ENCODE measurements around the gene ANKRD55.
"Not testable (repeated sequence)": the region's sequence is repeated elsewhere in the genome, so short reads cannot be mapped to it uniquely, and the experiment has no call there.

The ANKRD55 gene

DNA sequence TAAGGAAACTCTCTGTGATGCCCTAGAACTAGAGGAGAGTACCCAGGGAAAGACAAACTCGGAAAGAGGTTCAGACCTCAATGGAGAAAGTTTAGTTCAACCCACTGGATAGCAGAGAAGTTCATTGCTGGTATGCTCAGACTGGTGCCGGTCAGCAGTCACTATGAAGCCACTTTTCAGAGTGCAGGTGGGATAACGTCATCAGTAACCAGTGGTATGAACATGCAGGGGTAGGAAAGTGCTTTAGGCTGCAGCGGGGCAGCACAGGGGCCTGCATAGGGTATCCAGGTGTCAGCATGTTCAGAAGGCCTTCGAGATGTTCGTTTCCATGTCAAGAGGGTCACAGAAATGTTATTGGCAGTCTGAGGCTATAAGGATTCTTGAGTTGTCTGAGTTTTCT lies 20.8 kb upstream of the ANKRD55 start:
- in situ Hi-C loops (cut with MboI; ENCODE audit: low sequenced_read_pairs): no loop called here

DNA sequence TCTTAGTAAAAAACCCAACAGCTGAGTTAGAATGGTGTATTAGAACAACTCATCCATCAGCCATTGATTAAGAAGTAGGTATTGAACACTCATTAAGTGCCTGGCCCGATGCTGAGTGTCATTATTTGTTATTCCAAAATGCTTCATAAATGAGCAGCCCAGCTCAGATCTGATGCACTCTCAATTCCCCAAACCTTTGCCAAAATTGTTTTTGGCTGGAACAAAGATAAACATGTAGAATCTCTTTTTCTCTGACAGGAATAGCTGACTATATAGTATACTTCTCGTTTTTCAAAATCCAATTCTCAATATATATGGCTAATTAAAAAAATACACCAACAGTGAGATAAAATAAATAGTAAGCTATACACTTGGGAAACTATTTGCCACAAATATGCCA lies 20.0 kb upstream of the ANKRD55 start:
- in situ Hi-C loops (cut with MboI; ENCODE audit: low sequenced_read_pairs): no loop called here

DNA sequence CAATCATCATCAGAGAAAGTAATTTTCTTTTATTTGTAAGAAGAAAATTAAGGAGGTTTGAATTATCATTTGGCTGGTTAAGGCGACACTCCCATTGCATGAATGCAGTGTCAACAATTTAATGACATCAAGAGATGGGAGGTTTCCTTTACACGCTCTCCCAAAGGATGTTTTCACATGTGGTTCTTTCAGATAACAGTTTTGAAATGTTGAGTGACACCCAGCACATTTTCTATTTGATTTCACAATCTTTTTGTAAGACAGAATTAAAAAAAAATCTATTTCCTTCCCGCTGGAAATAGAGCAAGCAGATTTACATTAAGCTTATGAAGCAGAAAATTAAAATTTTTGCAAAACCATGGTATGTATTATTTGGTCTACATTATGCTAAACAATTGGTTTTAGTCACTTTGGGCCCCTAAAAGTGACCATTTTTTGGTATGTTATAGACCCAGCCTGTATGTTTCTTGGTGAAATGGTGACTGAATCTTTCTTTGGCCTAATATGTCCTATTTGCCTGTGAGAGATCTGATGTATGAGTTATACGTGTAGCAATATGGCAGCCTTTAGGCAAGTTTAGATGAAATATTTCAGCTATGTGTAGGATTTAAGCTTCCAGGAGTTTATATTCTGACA lies 18.9 kb upstream of the ANKRD55 start:
- in situ Hi-C loops (cut with MboI; ENCODE audit: low sequenced_read_pairs): no loop called here

DNA sequence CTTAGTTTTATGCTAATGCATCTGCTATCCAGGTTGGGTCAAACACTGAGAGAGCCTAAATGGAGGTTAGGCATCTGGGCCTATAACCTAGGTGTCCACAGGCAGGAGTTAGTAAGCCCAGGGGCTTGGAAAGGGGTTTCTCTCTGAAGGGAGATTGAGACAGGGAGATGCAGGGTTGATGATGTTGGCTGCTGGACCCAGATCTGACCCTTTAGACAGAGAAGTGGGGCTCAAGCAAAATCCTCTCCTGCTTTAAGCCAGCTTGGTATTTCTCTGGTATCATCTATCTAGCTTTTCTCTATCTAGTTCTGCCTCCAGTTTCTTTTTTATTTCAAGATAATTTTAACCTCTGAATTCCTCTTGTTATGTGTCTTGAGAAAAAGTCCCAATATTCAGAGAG lies 18.3 kb upstream of the ANKRD55 start:
- in situ Hi-C loops (cut with MboI; ENCODE audit: low sequenced_read_pairs): no loop called here

DNA sequence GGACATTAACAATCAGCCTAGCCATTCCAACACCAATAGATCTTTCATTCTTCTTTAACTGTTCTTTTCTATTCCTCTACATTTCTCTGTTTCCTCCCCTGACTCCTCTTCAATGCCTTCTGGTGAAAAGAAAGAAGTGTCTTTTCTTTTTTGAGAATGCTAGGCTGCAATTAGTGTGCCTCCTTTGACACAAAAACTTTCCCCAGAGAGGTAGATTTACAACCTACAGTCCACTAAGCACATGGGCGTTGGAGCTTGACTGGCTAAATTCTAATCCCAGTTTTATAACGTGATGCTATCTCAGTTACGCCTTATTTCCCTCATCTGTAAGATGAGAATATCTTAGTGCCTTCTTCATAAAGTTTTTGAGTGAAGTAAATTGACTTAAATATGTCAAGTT lies 16.9 kb upstream of the ANKRD55 start:
- in situ Hi-C loops (cut with MboI; ENCODE audit: low sequenced_read_pairs): no loop called here

DNA sequence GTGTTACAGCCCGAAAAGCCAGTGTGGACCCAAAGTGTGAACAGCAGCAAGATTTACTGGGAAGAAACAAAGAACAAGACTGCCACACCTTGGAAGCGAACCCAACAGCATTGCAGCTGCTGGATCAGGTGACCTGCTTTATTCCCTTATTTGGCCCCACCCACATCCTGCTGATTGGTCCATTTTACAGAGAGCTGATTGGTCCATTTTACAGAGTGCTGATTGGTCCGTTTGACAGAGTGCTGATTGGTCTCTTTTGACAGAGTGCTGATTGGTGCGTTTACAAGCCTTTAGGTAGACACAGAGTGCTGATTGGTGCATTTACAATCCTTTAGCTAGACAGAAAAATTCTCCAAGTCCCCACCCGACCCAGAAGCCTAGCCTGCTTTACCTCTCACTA lies 16.0 kb upstream of the ANKRD55 start:
- in situ Hi-C loops (cut with MboI; ENCODE audit: low sequenced_read_pairs): not testable (repeated sequence)

DNA sequence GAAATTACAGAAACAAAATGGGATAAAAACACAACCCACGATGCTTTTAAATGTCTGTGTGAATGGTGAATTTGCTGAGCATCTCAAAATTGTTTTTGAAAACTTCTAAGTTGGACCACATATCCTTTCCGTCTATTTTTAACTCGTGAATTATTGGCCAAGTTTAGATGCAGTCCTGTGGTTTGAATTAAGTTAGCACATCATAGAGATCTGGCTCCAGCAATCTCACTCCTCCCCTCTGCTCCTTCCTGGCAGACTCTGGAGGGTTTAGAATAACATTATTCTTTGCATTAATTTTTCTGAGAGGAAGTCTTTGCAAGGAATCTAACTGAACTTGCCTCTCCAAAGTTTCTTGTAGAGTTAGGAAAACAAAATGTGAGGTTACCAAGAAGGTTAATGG lies 14.5 kb upstream of the ANKRD55 start:
- in situ Hi-C loops (cut with MboI; ENCODE audit: low sequenced_read_pairs): no loop called here

DNA sequence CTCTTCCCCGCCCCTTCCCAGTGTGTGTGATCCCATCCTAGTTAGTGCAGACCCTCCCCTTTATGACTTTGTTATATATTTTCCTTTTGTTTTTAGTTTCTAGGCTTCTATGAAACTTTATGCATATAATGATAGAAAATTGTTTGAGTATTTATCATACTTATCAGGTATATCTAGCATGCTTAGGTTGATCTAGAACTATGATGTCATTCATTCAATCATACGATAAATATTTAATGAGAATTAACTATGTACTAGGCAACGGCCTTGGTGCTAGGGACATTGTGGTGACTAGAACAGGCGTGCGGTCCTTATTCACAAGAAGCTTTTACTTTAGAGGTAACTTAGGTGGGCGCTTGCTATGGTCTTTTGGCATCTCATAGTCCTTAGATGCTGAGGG lies 13.6 kb upstream of the ANKRD55 start:
- in situ Hi-C loops (cut with MboI; ENCODE audit: low sequenced_read_pairs): no loop called here

DNA sequence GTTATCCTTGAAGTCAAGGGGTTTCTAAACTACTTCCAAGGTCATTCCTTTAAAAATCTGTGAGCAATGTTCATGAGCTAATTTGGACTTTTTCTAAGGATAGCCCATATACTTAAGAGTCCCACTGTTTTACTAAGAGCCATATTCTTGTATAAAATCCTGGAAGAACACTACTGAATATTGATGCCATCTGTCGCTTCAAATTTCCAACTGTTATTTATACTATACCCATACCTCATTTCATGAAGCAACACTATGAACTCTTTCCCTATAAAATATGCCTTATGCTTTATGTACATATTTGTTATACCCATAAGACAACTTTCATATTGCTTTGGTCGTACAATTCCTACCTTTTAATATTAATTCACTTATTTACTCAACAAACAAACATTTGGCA lies 12.4 kb upstream of the ANKRD55 start:
- in situ Hi-C loops (cut with MboI; ENCODE audit: low sequenced_read_pairs): no loop called here

DNA sequence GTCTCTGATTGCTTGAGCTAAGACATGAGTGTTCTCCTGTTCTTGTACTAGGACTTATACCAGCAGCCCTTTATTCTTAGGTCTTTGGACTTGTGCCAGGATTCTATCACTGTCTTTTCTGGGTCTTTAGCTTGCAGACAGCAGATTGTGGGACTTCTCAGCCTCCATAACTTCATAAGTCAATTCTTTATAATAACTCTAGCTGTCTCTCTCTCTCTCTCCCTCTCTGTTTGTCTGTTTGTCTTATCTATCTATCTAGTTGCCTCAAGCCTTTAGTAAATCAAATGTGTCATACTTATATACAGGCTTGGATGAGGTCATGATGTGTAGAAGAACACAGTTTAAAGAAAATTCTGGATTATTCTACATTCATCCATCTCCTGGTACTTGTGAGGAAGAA lies 11.5 kb upstream of the ANKRD55 start:
- in situ Hi-C loops (cut with MboI; ENCODE audit: low sequenced_read_pairs): no loop called here

DNA sequence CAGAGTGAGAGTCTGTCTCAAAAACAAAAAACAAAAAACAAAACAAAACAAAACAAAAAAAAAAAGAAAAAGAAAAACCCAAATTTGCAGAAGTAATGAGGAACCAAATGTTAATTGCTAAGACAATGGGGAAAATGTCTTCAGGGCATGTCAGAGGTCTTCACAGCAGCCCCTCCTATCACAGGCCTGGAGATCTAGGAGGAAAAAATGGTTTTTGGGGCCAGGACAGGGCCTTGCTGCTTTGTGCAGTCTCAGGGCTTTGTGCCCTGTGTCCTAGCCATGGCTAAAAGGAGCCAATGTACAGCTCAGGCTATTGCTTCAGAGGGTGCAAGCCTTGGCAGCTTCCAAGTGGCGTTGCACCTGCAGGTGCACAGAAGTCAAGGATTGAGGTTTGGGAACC lies 9.1 kb upstream of the ANKRD55 start:
- in situ Hi-C loops (cut with MboI; ENCODE audit: low sequenced_read_pairs): not testable (repeated sequence)

DNA sequence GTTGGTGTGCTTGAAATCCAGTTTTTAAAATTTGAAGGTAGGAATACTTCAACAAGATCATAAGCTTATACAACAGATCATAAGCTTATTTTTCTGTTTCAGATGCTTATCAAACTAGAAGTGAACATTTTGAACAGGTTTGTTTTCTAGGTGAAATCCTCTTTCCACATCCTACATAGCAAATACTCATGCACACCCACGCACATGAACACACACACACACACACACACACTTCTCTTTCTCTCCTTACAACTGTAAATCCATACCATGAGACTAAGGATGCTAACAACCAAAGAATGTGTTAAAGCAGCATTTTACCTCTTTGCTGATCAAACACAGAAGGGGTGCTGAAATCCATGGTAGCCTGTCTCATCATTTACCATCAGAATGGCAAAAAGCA lies 592 bp downstream of the ANKRD55 start:
- in situ Hi-C loops (cut with MboI; ENCODE audit: low sequenced_read_pairs): no loop called here

DNA sequence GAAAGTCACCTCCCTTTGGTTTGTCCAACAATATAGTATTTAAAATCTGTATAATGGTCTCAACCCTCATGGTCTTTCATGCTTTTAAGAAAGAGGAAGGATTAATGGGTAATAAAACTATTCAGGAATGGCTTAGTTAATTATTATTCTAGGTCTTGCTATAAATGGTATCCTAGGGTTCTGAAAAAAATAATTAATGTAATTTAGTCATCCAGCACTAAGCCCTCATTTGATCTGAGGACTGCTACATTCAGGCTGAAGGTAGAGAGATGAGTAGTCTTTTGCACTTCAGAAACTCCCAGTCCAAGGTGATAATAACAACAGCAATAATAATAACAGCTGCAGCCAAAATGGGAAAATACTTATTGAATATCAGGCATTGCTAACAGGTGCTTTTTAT lies 2.6 kb downstream of the ANKRD55 start:
- in situ Hi-C loops (cut with MboI; ENCODE audit: low sequenced_read_pairs): no loop called here

DNA sequence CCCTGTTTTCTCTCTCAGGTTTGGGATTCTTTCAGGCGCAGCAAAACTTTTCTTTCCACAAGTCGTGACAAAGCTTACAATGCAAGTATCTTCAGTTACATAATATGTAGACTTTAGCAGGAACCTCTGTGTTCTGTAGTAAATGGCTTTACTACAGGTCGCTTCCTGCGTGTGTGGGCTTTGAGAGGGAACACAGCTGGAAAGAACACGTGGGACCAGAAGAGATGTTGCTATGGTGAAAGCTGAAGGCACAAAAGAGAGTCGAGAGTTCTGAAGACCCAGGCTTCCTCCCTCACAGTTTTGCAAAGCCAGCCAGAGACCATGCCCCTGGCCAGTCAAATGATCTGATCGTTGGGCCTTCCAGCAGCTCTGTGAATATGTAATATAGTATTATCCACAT lies 4.0 kb downstream of the ANKRD55 start:
- in situ Hi-C loops (cut with MboI; ENCODE audit: low sequenced_read_pairs): no loop called here

DNA sequence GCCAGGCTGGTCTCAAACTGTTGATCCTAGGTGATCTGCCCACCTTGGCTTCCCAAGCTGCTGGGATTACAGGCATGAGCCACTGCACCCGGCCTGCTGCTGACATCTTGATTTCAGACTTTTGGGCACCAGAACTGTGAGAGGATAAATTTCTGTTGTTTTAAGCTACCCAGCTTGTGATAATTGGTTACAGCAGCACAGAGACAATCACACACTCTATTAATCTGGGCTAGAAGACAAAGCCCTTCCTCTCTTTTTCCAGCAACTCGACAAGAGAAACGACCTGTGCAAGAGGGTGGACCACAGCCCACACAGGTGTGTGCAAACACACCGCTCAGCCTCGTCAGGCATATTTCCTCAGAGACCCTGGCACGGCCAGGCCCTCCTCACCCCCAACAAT lies 4.5 kb downstream of the ANKRD55 start:
- in situ Hi-C loops (cut with MboI; ENCODE audit: low sequenced_read_pairs): no loop called here

DNA sequence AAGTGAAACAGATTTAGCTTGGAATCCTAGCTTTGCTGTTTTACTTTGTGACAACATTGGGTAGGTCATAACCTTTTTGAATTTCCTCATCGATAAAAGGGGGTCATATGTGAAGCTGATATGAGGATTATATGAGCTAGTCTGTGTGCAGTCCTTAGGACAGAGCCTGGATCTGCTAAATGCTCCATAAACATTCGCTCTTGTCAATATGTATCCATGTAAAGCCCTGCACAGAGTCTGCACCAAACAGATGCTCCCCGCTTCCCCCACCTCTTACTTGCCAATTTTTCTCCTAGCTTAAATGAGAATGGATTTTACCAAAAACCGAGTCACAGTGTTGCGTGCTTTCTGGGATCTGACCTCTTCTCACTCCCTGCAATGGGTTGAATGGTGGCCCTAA lies 5.4 kb downstream of the ANKRD55 start:
- in situ Hi-C loops (cut with MboI; ENCODE audit: low sequenced_read_pairs): no loop called here

DNA sequence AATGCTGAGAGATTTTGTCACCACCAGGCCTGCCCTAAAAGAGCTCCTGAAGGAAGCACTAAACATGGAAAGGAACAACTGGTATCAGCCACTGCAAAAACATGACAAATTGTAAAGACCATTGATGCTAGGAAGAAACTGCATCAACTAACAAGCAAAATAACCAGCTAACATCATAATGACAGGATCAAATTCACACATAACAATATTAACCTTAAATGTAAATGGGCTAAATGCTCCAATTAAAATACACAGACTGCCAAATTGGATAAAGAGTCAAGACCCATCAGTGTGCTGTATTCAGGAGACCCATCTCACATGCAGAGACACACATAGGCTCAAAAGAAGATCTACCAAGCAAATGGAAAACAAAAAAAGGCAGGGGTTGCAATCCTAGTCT lies 9.8 kb downstream of the ANKRD55 start:
- in situ Hi-C loops (cut with MboI; ENCODE audit: low sequenced_read_pairs): not testable (repeated sequence)

DNA sequence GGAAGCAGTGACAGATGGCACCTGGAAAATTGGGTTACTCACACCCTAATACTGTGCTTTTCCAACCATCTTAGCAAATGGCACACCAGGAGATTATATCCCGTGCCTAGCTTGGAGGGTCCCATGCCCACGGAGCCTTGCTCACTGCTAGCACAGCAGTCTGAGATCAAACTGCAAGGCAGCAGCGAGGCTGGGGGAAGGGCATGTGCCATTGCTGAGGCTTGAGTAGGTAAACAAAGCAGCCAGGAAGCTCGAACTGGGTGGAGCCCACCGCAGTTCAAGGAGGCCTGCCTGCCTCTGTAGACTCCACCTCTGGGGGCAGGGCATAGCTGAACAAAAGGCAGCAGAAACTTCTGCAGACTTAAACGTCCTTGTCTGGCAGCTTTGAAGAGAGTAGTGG lies 11.5 kb downstream of the ANKRD55 start:
- in situ Hi-C loops (cut with MboI; ENCODE audit: low sequenced_read_pairs): not testable (repeated sequence)

DNA sequence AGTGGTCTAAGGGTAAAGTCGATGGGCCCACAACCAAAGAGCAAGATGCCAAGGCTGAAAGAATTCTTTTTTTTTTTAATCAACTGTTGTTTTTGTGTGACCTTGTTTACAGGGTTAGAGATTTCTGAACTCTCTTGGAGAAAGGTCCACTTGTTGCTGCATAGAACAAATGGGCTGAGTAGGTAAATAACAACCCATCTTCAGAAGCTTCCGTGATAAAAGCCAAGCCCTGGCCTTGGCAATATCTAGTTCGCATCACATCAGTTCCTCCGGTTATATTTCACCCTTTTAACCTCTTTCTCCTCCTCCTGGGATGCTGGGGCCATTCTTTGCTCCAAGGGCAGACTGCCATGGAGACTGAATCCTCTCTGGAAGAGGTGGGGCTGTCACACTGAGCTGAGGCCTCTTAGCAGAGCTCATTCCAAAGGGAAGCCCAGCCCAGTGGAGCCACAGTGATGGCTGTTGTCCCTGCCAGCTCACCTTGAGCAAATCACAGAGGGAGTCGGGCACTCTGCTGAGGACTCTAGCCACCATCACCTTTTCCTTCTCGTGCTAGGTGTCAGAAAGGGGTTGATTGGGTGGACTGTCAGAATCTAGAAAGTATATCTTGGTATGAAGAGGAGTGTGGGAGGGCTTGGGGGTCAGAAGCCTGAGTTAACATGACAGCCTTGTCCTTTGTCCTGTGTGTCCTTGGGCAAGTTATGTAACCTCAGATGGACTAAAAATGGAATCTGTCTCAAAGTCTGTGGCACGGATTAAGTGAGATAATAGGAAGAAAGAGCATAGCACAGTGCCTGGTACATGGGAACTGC lies 17.9 kb downstream of the ANKRD55 start:
- in situ Hi-C loops (cut with MboI; ENCODE audit: low sequenced_read_pairs): no loop called here

DNA sequence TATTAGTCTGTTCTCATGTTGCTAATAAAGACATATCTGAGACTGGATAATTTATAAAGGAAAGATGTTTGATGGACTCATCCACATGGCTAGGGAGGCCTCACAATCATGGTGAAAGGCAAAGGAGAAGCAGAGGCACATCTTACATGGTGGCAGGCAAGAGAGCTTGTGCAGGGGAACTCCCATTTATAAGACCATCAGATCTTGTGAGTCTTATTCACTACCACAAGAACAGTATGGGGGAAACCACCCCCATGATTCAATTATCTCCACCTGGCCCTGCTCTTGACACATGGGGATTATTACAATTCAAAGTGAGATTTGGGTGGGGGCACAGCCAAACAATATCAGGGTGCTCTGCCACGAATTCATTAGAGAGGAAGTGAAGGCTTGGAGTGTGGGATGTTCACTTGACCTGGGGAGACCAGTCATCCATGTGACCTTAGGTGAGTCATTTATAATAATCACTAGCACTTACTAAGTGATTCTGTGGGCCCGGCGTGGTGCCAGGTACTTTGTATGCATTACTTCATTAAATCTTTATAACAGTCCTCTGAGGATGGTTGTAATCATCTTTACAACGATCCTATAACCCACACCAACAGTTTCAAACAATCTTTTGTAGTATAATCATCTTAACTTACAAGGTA lies 19.1 kb downstream of the ANKRD55 start:
- in situ Hi-C loops (cut with MboI; ENCODE audit: low sequenced_read_pairs): not testable (repeated sequence)

DNA sequence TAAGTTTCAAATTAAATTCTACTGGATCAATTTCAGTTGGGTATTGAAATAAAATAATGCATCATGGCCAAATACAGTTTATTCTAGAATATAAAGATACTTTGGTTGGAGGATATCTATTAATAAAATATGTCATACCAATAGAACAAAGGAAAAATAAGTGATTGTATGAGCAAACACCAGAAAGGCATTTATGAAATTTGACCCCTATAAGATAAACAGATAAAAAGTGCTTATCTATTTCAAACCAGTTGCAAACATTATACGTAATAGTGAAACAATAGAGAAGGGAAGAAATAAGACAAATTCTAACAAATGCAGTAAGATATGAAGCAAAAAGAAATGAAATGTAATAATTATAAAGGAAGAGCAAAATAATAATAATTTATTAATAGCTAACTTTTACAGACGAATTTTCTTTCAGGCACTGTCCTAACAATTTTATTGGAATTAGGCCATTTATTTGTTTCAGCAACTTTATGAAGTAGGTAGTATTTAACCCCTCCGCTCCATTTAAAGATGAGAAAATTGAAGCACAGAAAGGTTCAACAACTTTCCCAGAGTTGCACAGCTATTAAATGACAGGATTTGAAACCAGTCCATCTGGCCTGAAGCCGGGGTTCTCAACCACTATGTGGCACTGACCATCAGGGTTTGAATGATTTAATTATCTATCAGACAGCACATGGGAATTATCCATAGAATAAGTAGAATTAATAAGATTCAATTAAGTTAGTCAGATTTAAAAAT lies 20.8 kb downstream of the ANKRD55 start:
- in situ Hi-C loops (cut with MboI; ENCODE audit: low sequenced_read_pairs): no loop called here

Data from HL-60/S4 treated with phorbol 12-myristate 13-acetate at 8.2 ng/mL for 4 days and 3 days (cell line).